Measurements from ENCODE around the gene RARB. TPM values are rescaled to one million over a fixed set of nuclear protein-coding genes. Genes with fewer than 3 reads are reported as not detected.

Gene RARB
- total and polyA plus RNA-seq, 2 donors (not counting 3 experiments of a cell fraction or from before 2014, with no cell fraction given) = 15.3 to 23.4 TPM

- no peak overlapping the region for H2AFZ ChIP-seq (ENCODE audit: low read depth, low read length)
- DNase-seq (ENCODE audit: low read depth, low spot score) (peak; percentile 70), FAIRE-seq (no peak)
- POLR2A ChIA-PET = interaction anchor here (2.4 kb wide), 1 partner anchor 163 kb away, joined by 12 read pairs; no protein-coding TSS in a partner anchor
- H3K4me2 ChIP-seq (ENCODE audit: insufficient read depth, low read length) = peak overlapping the region; percentile 99
- H3K27me3 ChIP-seq (ENCODE audit: control insufficient read depth in 2 of 2, insufficient read depth in 2 of 2, low read length in 2 of 2) = no peaks in the 10 kb centered on the region
- no peaks in the 10 kb centered on the region for H3K9me3 ChIP-seq (replicated peaks; ENCODE audit: control insufficient read depth, insufficient read depth, low read length)
- peaks cover 38% of the 10 kb centered on the region for H3K4me1 ChIP-seq (ENCODE audit: control insufficient read depth, extremely low read depth, insufficient read depth, low read length)
- H3K9ac ChIP-seq (replicated peaks; ENCODE audit: extremely low read depth, insufficient read depth, low read length) = peak overlapping the region; percentile 98
- peak overlapping the region; percentile 75 to 100 (median 96) for H3K4me3 ChIP-seq (replicated peaks in 1 of 3; ENCODE audit: insufficient read depth in 1 of 3, low read depth in 1 of 3, low read length in 3 of 3)
- CTCF ChIA-PET = interaction anchor here (0.7 to 2.6 kb wide), 5 partner anchors 11 to 164 kb away, joined by 3 to 21 read pairs (median 3); no protein-coding TSS in a partner anchor
- H3K27ac ChIP-seq (ENCODE audit: insufficient read depth, low read depth, low read length) = peak overlapping the region; percentile 96
- no peaks in the 10 kb centered on the region for H4K20me1 ChIP-seq (replicated peaks; ENCODE audit: control insufficient read depth, extremely low read depth, insufficient read depth, low read length)
- peaks cover 61% of the 10 kb centered on the region for H3K79me2 ChIP-seq (ENCODE audit: control insufficient read depth, insufficient read depth, low read length)
- TF ChIP-seq POLR2AphosphoS5 (IDR thresholded peaks at IDR 0.05; ENCODE audit: insufficient read depth, low read depth, low read length) = no peak
- no peak for TF ChIP-seq FOS (IDR thresholded peaks at IDR 0.05; ENCODE audit: borderline replicate concordance, insufficient read depth, low read length)
- no peak for TF ChIP-seq MAX (IDR thresholded peaks at IDR 0.05; ENCODE audit: insufficient read depth, insufficient read length)
- TF ChIP-seq CTCF (IDR thresholded peaks at IDR 0.05; ENCODE audit: extremely low read depth in 1 of 2, insufficient read depth in 1 of 2, low read depth in 1 of 2, low read length in 2 of 2) = no peak
- TF ChIP-seq POLR2A (IDR thresholded peaks at IDR 0.05; ENCODE audit: low read depth, low read length) = no peak
- no peak for TF ChIP-seq MYC (IDR thresholded peaks at IDR 0.05; ENCODE audit: low read depth, low read length)
- TF ChIP-seq EZH2 (IDR thresholded peaks at IDR 0.05; ENCODE audit: borderline replicate concordance, low read depth, low read length, severe bottlenecking) = no peak
- TF ChIP-seq GATA2 (IDR thresholded peaks at IDR 0.05; ENCODE audit: insufficient read depth, insufficient read length, low read depth, low read length) = no peak
- no peak for TF ChIP-seq JUN (IDR thresholded peaks at IDR 0.05; ENCODE audit: borderline replicate concordance, insufficient read depth, insufficient read length, low read depth)
- no peaks in the 10 kb centered on the region for H3K36me3 ChIP-seq (ENCODE audit: control insufficient read depth in 2 of 2, extremely low read depth in 1 of 2, insufficient read depth in 2 of 2, low read length in 2 of 2)
- H3K9me1 ChIP-seq (replicated peaks; ENCODE audit: control insufficient read depth, extremely low read depth, insufficient read depth, low read length) = no peaks in the 10 kb centered on the region
- intact Hi-C loops (cut with micrococcal nuclease) (loop anchor here (1.0 to 5.0 kb wide), 5 partner anchors 64 to 655 kb away; partner anchors contain the start of genes NGLY1 and TOP2B), dilution Hi-C loops (cut with MboI; ENCODE audit: extremely low pct_ligation_motif_present, low sequenced_read_pairs) (no loop called here)
- BruUV-seq (replicated peaks) = no TSS peak
Observed at GRCh38 chr3:25429361-25430286, 1.6 kb downstream of the RARB start.
